ENCODE results near the gene LMF2.
A peak's percentile ranks its signal among the peaks of the same experiment; 100 is the strongest.

The LMF2 gene

GRCh38 chr22:50531546-50531961 is 24.1 kb upstream of the LMF2 start (continued):
- no peak for TF ChIP-seq ATF2 (tag by site-specific recombination; IDR thresholded peaks at IDR 0.05; ENCODE audit: low read depth)
- no peak for TF ChIP-seq ZNF664 (tag by site-specific recombination; IDR thresholded peaks at IDR 0.05)
- no peak for TF ChIP-seq CTCF (tag by site-specific recombination; IDR thresholded peaks at IDR 0.05)

GRCh38 chr22:50530877-50531545 is 23.5 kb upstream of the LMF2 start:
- TF ChIP-seq ZBTB10 (tag by site-specific recombination; IDR thresholded peaks at IDR 0.05) (peak; percentile 78; the same call in 1 of the 2 replicates), ZFP3 (tag by site-specific recombination; IDR thresholded peaks at IDR 0.05; ENCODE audit: low read depth) (no peak), ZNF23 (tag by site-specific recombination; IDR thresholded peaks at IDR 0.05; ENCODE audit: borderline replicate concordance) (no peak), PRDM4 (tag by site-specific recombination; IDR thresholded peaks at IDR 0.05) (peak; percentile 64; the same call in 1 of the 2 replicates)
- H3K9me3 ChIP-seq (ENCODE audit: control insufficient read depth, insufficient read depth, low read depth, low read length), result no peaks in the 10 kb centered on the region
- no peaks in the 10 kb centered on the region; the same call in 1 of the 2 replicates for H3K4me1 ChIP-seq (ENCODE audit: control insufficient read depth, insufficient read depth, low read length)
- ChIA-PET CTCF (no interaction called here), POLR2A (no interaction called here)
- H3K36me3 ChIP-seq (ENCODE audit: control insufficient read depth in 2 of 2, insufficient read depth in 1 of 2, low read length in 2 of 2), result no peaks in the 10 kb centered on the region
- no peak overlapping the region; the same call in 1 of the 2 replicates for H3K27ac ChIP-seq (ENCODE audit: extremely low read depth, low read depth, low read length)
- peak overlapping the region; percentile 4; the same call in 1 of the 2 replicates for H3K4me3 ChIP-seq (ENCODE audit: low read depth, low read length)

GRCh38 chr22:50530580-50530876 is 23.0 kb upstream of the LMF2 start:
- TF ChIP-seq ZNF335 (tag by site-specific recombination; conservative IDR thresholded peaks at IDR 0.05), result peak; percentile 24; the same call in 1 of the 2 replicates
- TF ChIP-seq KLF1 (tag by site-specific recombination; IDR thresholded peaks at IDR 0.05), result no peak
- TF ChIP-seq ZNF112 (tag by site-specific recombination; IDR thresholded peaks at IDR 0.05), result no peak
- Histone ChIP-seq H3K4me3 (ENCODE audit: low read depth, low read length) (no peak overlapping the region), H3K27ac (ENCODE audit: extremely low read depth, low read depth, low read length) (no peak overlapping the region; the same call in 1 of the 2 replicates), H3K36me3 (ENCODE audit: control insufficient read depth in 2 of 2, insufficient read depth in 1 of 2, low read length in 2 of 2) (no peaks in the 10 kb centered on the region), H3K9me3 (ENCODE audit: control insufficient read depth, insufficient read depth, low read depth, low read length) (no peaks in the 10 kb centered on the region), H3K4me1 (ENCODE audit: control insufficient read depth, insufficient read depth, low read length) (no peaks in the 10 kb centered on the region; the same call in 1 of the 2 replicates)
- POLR2A ChIA-PET, result no interaction called here
- CTCF ChIA-PET, result no interaction called here
